Keratinocyte (primary cell): ENCODE data around the gene HDDC2.

ENCODE experiments used
- CTCF ChIP-seq, 3 experiments: IDR thresholded peaks in 1 of 3; conservative IDR thresholded peaks in 1 of 3; optimal IDR thresholded peaks in 1 of 3; 2 replicates in 2 of 3; 3 replicates in 1 of 3; pipeline versions ENCODE3 to v1.5.1; 2011; ENCODE audit warnings: low read length in 3 of 3, mild to moderate bottlenecking in 3 of 3, moderate library complexity in 2 of 3, control low read depth in 1 of 3, inconsistent platforms in 1 of 3; ENCODE audit not compliant: insufficient read depth in 2 of 3; ENCODE audit errors: extremely low read depth in 1 of 3
- EZH2 ChIP-seq: IDR thresholded peaks from one replicate; pipeline ENCODE4 v1.6.1; 2012; ENCODE audit warnings: inconsistent platforms, mild to moderate bottlenecking, low read length, moderate library complexity

- TF ChIP-seq CTCF (optimal IDR thresholded peaks at IDR 0.05 in 1 of 3, IDR thresholded peaks at IDR 0.05 in 1 of 3, conservative IDR thresholded peaks at IDR 0.05 in 1 of 3; ENCODE audit: extremely low read depth in 1 of 3, insufficient read depth in 2 of 3, low read length in 3 of 3) (no peak), EZH2 (no peak)
These were observed 28.5 kb downstream of the HDDC2 start for GRCh38 chr6:125273251-125273650.
